HEK293 (cell line): ENCODE results near the gene PLOD3.

ENCODE experiments used
- CTCF ChIP-seq: fragments of 450-650 bp; formaldehyde crosslinking; IDR thresholded peaks from 2 replicates; pipeline ENCODE4 v1.5.1; 2016; ENCODE audit warnings: missing biosample characterization, missing genetic modification characterization
- YY1 ChIP-seq: fragments of 450-650 bp; formaldehyde crosslinking; IDR thresholded peaks from 2 replicates; pipeline ENCODE4 v1.5.1; 2018; ENCODE audit warnings: missing biosample characterization, missing genetic modification characterization
- ZBTB21 ChIP-seq: fragments of 450-650 bp; formaldehyde crosslinking; IDR thresholded peaks from 2 replicates; pipeline ENCODE4 v1.5.1; 2017; ENCODE audit warnings: missing biosample characterization, missing genetic modification characterization
- ZFP37 ChIP-seq: fragments of 450-650 bp; formaldehyde crosslinking; IDR thresholded peaks from 2 replicates; pipeline ENCODE4 v1.5.1; 2016; ENCODE audit warnings: missing biosample characterization, missing genetic modification characterization
- ZNF768 ChIP-seq: fragments of 450-650 bp; formaldehyde crosslinking; IDR thresholded peaks from 2 replicates; pipeline ENCODE4 v1.5.1; 2018; ENCODE audit warnings: missing biosample characterization, mild to moderate bottlenecking, missing genetic modification characterization
- ZSCAN30 ChIP-seq: fragments of 450-650 bp; IDR thresholded peaks from 2 replicates; pipeline ENCODE4 v1.5.1; 2018; ENCODE audit warnings: missing biosample characterization, mild to moderate bottlenecking, missing genetic modification characterization, moderate library complexity

- TF ChIP-seq ZSCAN30 (tag by site-specific recombination) (no peak), CTCF (tag by site-specific recombination) (no peak), ZFP37 (tag by site-specific recombination) (no peak), ZBTB21 (tag by site-specific recombination) (no peak), ZNF768 (tag by site-specific recombination) (no peak), YY1 (no peak)
Observed at GRCh38 chr7:101255796-101256195, 38.4 kb upstream of the PLOD3 start.
